Dermis blood vessel endothelial cell (primary cell): ENCODE measurements around the gene CALB2. TPM values are rescaled to one million over a fixed set of nuclear protein-coding genes. Genes with fewer than 3 reads are reported as not detected.
"Not testable (repeated sequence)": the region's sequence is repeated elsewhere in the genome, so short reads cannot be mapped to it uniquely, and the experiment has no call there.

Experiments
- DNase-seq: peaks from one replicate; pipeline ENCODE4 v3.0.0; 2010
- total RNA-seq: library from RNA; depleted of rRNA; stranded (reverse); fragments of >200 nt; gene quantifications from 2 replicates; pipeline ENCODE4 v1.2.3, GENCODE V29; 2014

The CALB2 gene
- total RNA-seq, 1 donor from 2014 or later, result not detected

- no peak for DNase-seq
Measured at GRCh38 chr16:71352963-71353460, 5.5 kb upstream of the CALB2 start.

DNA sequence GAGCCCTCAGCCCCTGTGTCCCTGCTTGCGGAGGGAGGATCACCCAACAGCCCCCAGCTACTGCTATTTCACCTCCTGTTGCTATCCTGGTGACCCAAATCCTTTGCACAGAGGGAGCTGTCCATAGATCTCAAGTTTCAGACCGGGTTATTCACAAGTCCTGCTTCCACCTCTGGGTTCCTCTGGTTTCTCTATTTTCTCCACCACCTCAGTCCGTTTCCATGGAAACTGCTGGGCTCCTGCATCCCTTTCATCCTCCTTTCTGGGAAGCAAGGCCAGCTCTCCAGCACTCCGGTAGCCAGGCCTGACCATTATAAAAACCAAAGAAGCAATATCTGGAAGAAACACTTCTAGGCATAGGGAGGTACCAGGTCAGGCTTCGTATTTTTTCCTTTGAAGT lies 4.8 kb upstream of the CALB2 start:
- DNase-seq, result no peak

- DNase-seq, result no peak
Measured at GRCh38 chr16:71354156-71354555, 4.4 kb upstream of the CALB2 start.

DNA sequence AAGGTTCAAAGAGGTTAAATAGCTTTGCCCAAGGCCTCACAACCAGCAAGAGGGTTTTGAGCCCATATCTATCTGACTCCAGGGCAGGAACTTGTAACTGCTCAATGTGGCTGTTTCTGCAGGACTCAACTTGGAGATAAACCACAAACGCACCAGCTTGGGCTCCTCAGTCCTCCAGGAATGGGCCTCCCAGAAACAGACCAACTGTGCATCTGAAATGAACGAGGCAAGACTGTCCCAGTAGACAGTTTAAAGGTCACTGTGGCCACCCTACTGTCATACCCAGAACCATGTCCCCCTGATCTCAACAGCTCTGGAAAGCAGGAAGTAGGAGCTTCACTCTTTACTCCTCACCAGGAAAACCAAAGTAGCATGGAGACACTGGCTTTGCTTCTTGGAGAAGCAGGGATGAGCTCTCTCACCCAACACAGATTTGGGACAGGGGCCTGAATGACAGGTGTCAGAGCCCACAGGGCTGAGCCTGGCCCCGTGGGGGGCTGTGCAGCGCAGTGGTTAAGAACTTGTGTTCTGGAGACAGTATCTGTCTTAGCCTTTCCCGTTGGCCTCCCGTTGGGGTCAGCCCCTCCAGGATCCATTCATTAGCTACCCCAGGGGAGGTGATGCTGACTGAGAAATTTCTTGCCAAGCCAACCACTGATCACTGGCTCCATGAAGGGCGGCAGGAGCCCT lies 2.3 kb upstream of the CALB2 start:
- no peak for DNase-seq

GRCh38 chr16:71356936-71357335 lies 1.6 kb upstream of the CALB2 start:
- DNase-seq, result not testable (repeated sequence)

DNA sequence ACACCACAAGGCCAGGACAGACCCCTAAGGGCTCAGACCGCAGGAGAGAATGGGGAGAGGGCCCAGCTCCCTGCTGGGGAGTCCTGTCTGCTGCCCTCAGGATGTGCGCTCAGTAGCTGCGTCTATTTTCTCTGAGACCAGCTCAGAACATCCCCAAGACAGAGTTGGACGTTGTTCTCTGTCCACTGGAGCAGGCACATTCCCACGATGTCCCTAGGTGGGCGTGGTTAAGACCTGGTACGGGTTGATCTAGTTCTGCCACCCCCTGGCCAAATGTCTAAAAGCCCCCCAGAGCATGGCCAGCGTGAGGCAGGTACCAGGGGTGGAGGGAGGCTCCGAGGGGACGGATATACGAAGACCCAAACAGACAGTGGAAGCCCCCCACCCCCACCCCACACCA lies 842 bp upstream of the CALB2 start:
- DNase-seq, result no peak

GRCh38 chr16:71359431-71359830 lies 908 bp downstream of the CALB2 start:
- DNase-seq, result no peak

- DNase-seq, result peak; percentile 59
Measured at GRCh38 chr16:71360378-71360777, 1.9 kb downstream of the CALB2 start.

- DNase-seq, result no peak
Measured at GRCh38 chr16:71364133-71364681, 5.7 kb downstream of the CALB2 start.

GRCh38 chr16:71365021-71365420 lies 6.5 kb downstream of the CALB2 start:
- no peak for DNase-seq

DNA sequence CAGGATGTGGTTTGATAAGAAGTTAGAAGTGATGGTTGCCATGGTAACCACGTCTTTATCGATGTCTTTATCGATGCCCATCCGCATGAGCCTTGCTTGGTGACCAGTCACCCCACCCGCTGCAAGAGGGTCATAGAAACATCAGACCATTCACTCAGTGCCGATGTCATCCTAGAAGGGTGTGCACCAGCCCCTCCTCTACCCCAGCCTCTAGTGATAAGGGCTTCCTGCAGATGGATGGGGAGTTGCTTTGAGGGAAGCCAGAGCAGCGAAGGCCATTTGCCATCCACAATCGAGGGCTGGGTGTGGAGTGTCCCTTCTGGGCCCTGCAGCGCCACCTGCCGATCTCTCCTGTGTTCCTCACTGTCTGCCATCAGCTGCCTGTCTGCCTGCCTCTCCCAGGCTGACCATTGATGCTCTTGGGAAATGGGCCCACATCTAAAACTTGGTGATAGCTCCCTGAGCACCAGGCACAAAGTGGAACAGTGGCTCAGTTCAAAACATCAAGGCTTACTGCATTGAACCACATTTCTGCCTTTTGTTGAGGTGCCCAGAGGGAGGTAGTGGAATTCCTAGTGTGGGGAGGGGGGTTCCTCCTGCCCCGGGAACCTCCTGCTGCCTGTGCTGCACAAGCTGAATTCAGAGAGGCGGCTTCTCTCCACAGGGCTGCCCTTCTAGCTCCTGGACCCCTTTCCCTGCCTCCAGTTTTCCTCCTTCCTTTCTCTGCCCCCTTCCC lies 8.9 kb downstream of the CALB2 start:
- DNase-seq, result peak; percentile 60

GRCh38 chr16:71368958-71369357 lies 10.4 kb downstream of the CALB2 start:
- no peak for DNase-seq

DNA sequence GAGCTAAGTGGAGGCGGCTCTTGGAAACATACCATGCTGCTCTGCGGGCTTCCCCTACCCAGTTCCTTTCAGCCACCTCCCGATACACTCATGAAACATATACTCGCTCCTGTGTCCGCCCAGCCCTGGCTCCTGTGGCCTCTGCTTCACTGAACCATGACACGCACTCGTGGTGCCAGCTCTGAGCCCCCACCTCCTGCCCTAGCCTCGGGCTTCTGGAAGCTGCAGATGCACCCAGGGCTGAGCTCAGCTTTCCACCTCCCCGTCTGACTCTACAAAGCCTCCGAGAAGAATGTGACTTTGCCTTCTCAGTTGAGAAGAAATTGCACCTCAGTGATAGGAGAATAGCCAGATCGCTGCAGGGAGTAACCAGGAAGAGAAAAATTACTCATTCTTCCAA lies 11.0 kb downstream of the CALB2 start:
- DNase-seq, result no peak

- DNase-seq, result no peak
Measured at GRCh38 chr16:71371237-71371636, 12.7 kb downstream of the CALB2 start.

- DNase-seq, result no peak
Measured at GRCh38 chr16:71373073-71373472, 14.6 kb downstream of the CALB2 start.

DNA sequence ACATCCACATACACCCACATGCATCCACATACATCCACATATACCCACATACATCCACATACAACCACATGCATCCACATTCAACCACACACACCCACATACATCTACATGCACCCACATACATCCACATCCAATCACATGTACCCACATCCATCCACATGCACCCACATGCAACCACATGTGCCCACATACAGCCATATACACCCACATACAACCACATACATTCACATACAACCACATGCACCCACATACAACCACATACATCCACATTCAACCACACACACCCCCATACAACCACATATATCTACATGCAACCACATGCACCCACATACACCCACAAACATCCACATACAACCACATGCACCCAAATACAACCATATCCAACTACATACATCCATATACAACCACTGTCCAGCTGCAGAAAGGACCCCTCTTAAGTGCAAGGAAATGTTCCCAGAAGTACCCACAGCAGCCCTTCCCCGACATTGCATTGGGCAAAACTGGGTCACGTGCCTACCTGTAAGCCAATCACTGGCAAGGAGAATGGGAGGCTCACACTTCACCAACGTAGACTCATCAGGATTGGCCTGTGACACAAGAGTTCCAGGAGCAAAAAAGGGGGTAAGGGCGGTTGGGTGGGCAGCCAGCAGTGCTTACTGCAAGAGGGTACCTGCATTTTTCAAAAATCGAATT lies 18.1 kb downstream of the CALB2 start:
- no peak for DNase-seq

GRCh38 chr16:71379711-71380110 lies 21.2 kb downstream of the CALB2 start:
- DNase-seq, result no peak

DNA sequence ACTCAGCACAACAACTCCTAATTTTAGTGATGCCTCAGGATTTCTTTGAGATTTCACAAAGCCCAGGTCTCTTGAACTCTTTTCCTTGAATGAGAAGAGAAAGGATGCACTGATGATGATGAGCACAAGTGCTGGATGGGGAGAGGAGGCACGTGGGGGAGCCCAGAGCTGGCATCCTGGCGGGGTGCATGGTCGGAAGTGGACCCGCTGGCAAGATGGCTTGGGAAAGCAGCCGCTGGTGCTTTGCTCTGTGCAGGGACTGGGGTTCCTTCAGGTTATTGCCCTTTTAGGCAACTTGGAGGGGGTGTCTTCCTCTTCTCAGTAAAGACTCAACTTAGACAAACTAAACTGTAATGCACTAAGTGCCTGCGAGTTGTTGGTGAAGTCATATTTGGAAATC lies 22.3 kb downstream of the CALB2 start:
- no peak for DNase-seq

GRCh38 chr16:71383054-71383773 lies 24.7 kb downstream of the CALB2 start:
- DNase-seq, result no peak

GRCh38 chr16:71384073-71384724 lies 25.7 kb downstream of the CALB2 start:
- no peak for DNase-seq

GRCh38 chr16:71387045-71387871 lies 28.7 kb downstream of the CALB2 start:
- DNase-seq, result no peak
